Measurements from ENCODE around the gene SALL3.

DNA sequence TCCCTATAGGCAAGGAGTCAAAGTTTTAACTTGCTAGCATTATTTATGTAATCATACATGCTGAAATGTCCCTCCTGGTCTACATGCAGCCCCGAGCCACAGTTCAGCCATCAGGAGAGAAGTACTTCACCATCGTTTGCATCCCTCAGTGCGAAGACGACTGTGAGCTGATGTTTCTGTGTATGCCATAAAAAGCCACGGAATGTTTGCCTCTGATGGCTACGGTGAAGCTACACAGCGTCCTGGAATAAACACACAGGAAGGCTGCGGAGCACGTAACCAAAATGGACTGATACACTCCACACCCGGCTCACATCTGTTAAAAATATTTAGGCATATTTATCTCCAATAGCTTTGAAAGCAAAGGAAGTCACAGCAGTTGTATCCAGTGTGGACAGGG lies 4.3 kb upstream of the SALL3 start:
- TF ChIP-seq POLR2AphosphoS5 (IDR thresholded peaks at IDR 0.05; ENCODE audit: low read depth, low read length) (no peak), POLR2A (IDR thresholded peaks at IDR 0.05; ENCODE audit: low read depth, low read length) (no peak)

Measured in GM12892 (cell line).